Right lobe of liver (tissue), 6 donors: Measurements from ENCODE around the gene AK9. TPM values are rescaled to one million over a fixed set of nuclear protein-coding genes. Genes with fewer than 3 reads are reported as not detected.

Experiments used
- ATAC-seq, 4 donors: fragments of 200-7000 bp; cut with Tn5 transposase; one replicate each; pipeline ENCODE4 v1.9.1; 2020; ENCODE audit warnings: mild to moderate bottlenecking in 4 of 4, moderate library complexity in 4 of 4
- DNase-seq, 3 donors: peaks; one replicate each; pipeline ENCODE4 v3.0.0-alpha.2; 2020
- H3K27ac ChIP-seq, 3 donors: fragments of 200-600 bp; one replicate each; pipeline ENCODE4 v1.8.0; 2022
- H3K27me3 ChIP-seq, 2 donors: fragments of 200-600 bp; one replicate each; pipeline ENCODE4 v1.8.0; 2022
- H3K36me3 ChIP-seq, 4 donors: fragments of 200-600 bp; sonication (generic) in 1 of 4; one replicate each; pipeline versions ENCODE4 v1.5.1 to v1.8.0; 2017 to 2022; ENCODE audit warnings: control low read depth in 1 of 4
- H3K4me1 ChIP-seq, 4 donors: fragments of 200-600 bp; sonication (generic) in 1 of 4; one replicate each; pipeline versions ENCODE4 v1.5.1 to v1.8.0; 2017 to 2022; ENCODE audit warnings: control low read depth in 1 of 4
- H3K4me3 ChIP-seq, 3 donors: fragments of 200-600 bp; one replicate each; pipeline ENCODE4 v1.8.0; 2022
- H3K9me3 ChIP-seq, 4 donors: fragments of 200-600 bp; sonication (generic) in 1 of 4; one replicate each; pipeline versions ENCODE4 v1.5.1 to v1.8.0; 2017 to 2022; ENCODE audit warnings: control low read depth in 1 of 4
- CTCF ChIP-seq, 4 donors: fragments of 200-600 bp in 3 of 4; fragments of 450-650 bp in 1 of 4; IDR thresholded peaks; one replicate each; pipeline versions ENCODE4 v1.5.1 to v1.8.0; 2016 to 2022; ENCODE audit warnings: antibody characterized with exemption in 4 of 4, mild to moderate bottlenecking in 2 of 4
- POLR2A ChIP-seq: fragments of 450-650 bp; IDR thresholded peaks from one replicate; pipeline ENCODE4 v1.6.1; 2017; ENCODE audit warnings: antibody characterized with exemption, mild to moderate bottlenecking
- WGBS: methylation state at CpG from one replicate; pipeline ENCODE4 v1.1.6; 2018; ENCODE audit warnings: low coverage, low lambda C conversion rate; ENCODE audit not compliant: insufficient coverage; ENCODE audit errors: missing lambda C conversion rate; 5-methylcytosine and 5-hydroxymethylcytosine counted together
- intact Hi-C, 2 donors: fragments of 100-400 bp; cut with DNase I; formaldehyde crosslinking; loops; one replicate each; pipeline versions ENCODE4 v1.11.2 to v1.14.1; 2022
- total RNA-seq, 6 experiments: library from RNA; depleted of rRNA in 2 of 6; stranded (reverse); fragments of >200 nt in 2 of 6; fragmentation: NEBNext Ultra II Directional in 3 of 6; extraction: Animal tissue kit (Norgen Biotek cat#: 25700) in 3 of 6; gene quantifications; one replicate each; pipeline versions ENCODE4 v1.1.0 to v1.2.4, GENCODE V29; 2016 to 2023
- donor health status: DM: no; HTN: yes; CAD: no.
- donor health status: DM: no; HTN: no; CAD: no.
- donor health status: DM: no; HTN: no; CAD: no.
- donor health status: DM: no; HTN: yes; CAD: no.
- donor health status: DM: no; HTN: yes; CAD: no.

AK9 gene
- total RNA-seq, 6 experiments from 2014 or later = 1.5 to 3.9 (median 2.5) TPM

- intact Hi-C loops = no loop called here
- H3K27me3 ChIP-seq = no peaks in the 10 kb centered on the region
- no peak for TF ChIP-seq POLR2A
- TF ChIP-seq CTCF (IDR thresholded peaks at IDR 0.05) = no peak
- H3K4me3 ChIP-seq = no peak overlapping the region
- 70% methylated on average over 4 of the region's 8 CpGs for WGBS
- ATAC-seq = peak in 2 of 4 donors; percentile 28 to 32
- no peaks in the 10 kb centered on the region for H3K9me3 ChIP-seq
- no peaks in the 10 kb centered on the region for H3K36me3 ChIP-seq
- no peak overlapping the region for H3K27ac ChIP-seq
- DNase-seq = no peak
- no peaks in the 10 kb centered on the region for H3K4me1 ChIP-seq
These were observed 243.0 kb downstream of the AK9 start for GRCh38 chr6:109447878-109448555.

- no peaks in the 10 kb centered on the region for H3K36me3 ChIP-seq
These were observed 243.9 kb downstream of the AK9 start for GRCh38 chr6:109447087-109447486.

GRCh38 chr6:109446541-109446940 is 244.5 kb downstream of the AK9 start:
- Histone ChIP-seq H3K4me1 (no peaks in the 10 kb centered on the region), H3K27ac (no peak overlapping the region), H3K27me3 (no peaks in the 10 kb centered on the region), H3K36me3 (no peaks in the 10 kb centered on the region), H3K4me3 (no peak overlapping the region), H3K9me3 (no peaks in the 10 kb centered on the region)
- intact Hi-C loops = no loop called here
- ATAC-seq (no peak), DNase-seq (no peak)
- TF ChIP-seq POLR2A (no peak), CTCF (IDR thresholded peaks at IDR 0.05) (no peak)
- 52% methylated on average over 3 of the region's 8 CpGs for WGBS

More at GRCh38 chr6:109447087-109447486, 243.9 kb downstream of the AK9 start:
- DNase-seq (no peak), ATAC-seq (no peak)
- no peaks in the 10 kb centered on the region for H3K27me3 ChIP-seq
- H3K4me1 ChIP-seq = no peaks in the 10 kb centered on the region
- 47% methylated on average over 3 of the region's 10 CpGs for WGBS
- no peak overlapping the region for H3K27ac ChIP-seq
- no peak overlapping the region for H3K4me3 ChIP-seq
- no peak for TF ChIP-seq POLR2A
- TF ChIP-seq CTCF (IDR thresholded peaks at IDR 0.05) = no peak
- intact Hi-C loops = no loop called here
- H3K9me3 ChIP-seq = no peaks in the 10 kb centered on the region

GRCh38 chr6:109446072-109446471 is 244.9 kb downstream of the AK9 start:
- Histone ChIP-seq H3K27me3 (no peaks in the 10 kb centered on the region), H3K4me1 (no peaks in the 10 kb centered on the region), H3K27ac (no peak overlapping the region), H3K36me3 (no peaks in the 10 kb centered on the region), H3K4me3 (no peak overlapping the region), H3K9me3 (no peaks in the 10 kb centered on the region)
- no peak for TF ChIP-seq POLR2A
- TF ChIP-seq CTCF (IDR thresholded peaks at IDR 0.05) = no peak
- ATAC-seq = no peak
- WGBS = 53% methylated on average over 2 of the region's 15 CpGs
- peak in 1 of 3 donors; percentile 48 for DNase-seq
- intact Hi-C loops = no loop called here
